ENCODE results near the gene KIFBP. TPM values are rescaled to one million over a fixed set of nuclear protein-coding genes. Genes with fewer than 3 reads are reported as not detected.

KIFBP gene
- total and polyA plus RNA-seq, 9 of the 15 experiments (the other 6 are each of a cell fraction or from before 2014, with no cell fraction given), result 5.6 to 23.2 (median 14.8) TPM

GRCh38 chr10:68957284-68957615 is 31.4 kb upstream of the KIFBP start:
- peaks cover 79% of the 10 kb centered on the region for H3K79me2 ChIP-seq (ENCODE audit: control insufficient read depth, insufficient read depth, low read length)
- peak overlapping the region; percentile 97 for H3K4me2 ChIP-seq (ENCODE audit: insufficient read depth, low read length)
- peak overlapping the region; percentile 85 to 99 for H3K9ac ChIP-seq (ENCODE audit: insufficient read depth in 1 of 2, low read depth in 2 of 2, low read length in 2 of 2)
- FAIRE-seq (no peak), DNase-seq (ENCODE audit: extremely low read depth in 1 of 4, low spot score in 3 of 4) (no peak), ATAC-seq (peak; percentile 5)
- H3K27me3 ChIP-seq (ENCODE audit: control insufficient read depth in 2 of 2, insufficient read depth in 2 of 2, low read length in 2 of 2), result no peaks in the 10 kb centered on the region
- H3K27ac ChIP-seq (ENCODE audit: extremely low read depth, low read depth, low read length), result peak overlapping the region; percentile 95
- 2% methylated on average over 7 of the region's 7 CpGs for WGBS (ENCODE audit: insufficient coverage, low coverage, missing lambda C conversion rate)
- H4K20me1 ChIP-seq (replicated peaks; ENCODE audit: control insufficient read depth, insufficient read depth, low read length), result peaks cover 28% of the 10 kb centered on the region; the same call in 1 of the 2 replicates
- ChIA-PET CTCF (ENCODE audit: low intra/inter-chr PET ratio) (no interaction called here), POLR2A (interaction anchor here (0.7 to 8.6 kb wide), 9 partner anchors 8 to 549 kb away, joined by 3 to 99 read pairs (median 10); no protein-coding TSS in a partner anchor)
- H3K4me1 ChIP-seq (replicated peaks in 1 of 2; ENCODE audit: control insufficient read depth in 2 of 2, insufficient read depth in 2 of 2, low read length in 2 of 2), result peaks cover 22% of the 10 kb centered on the region in 2 experiments; a peak in 4 of 5 replicates
- peak overlapping the region; percentile 93 for H3K4me3 ChIP-seq
- in situ Hi-C loops (cut with MboI) (no loop called here), intact Hi-C loops (cut with micrococcal nuclease) (loop anchor here (2.0 kb wide), 1 partner anchor 132 kb away; the partner anchor contains the start of gene SRGN)
- no TSS peak for BruUV-seq (replicated peaks)
- H2AFZ ChIP-seq (ENCODE audit: low read depth, low read length), result no peak overlapping the region
- peaks cover 52% of the 10 kb centered on the region for H3K36me3 ChIP-seq (ENCODE audit: control insufficient read depth, insufficient read depth, low read length)
- no peaks in the 10 kb centered on the region for H3K9me3 ChIP-seq (replicated peaks; ENCODE audit: control insufficient read depth, insufficient read depth, low read depth, low read length)
- no peaks in the 10 kb centered on the region for H3K9me1 ChIP-seq (ENCODE audit: control insufficient read depth, insufficient read depth, low read length)
- TF ChIP-seq EWSR1 (IDR thresholded peaks at IDR 0.05; ENCODE audit: borderline replicate concordance, low read depth, partially characterized antibody) (no peak), ZNF780A (CRISPR knock-in tag; IDR thresholded peaks at IDR 0.05) (no peak), ADNP (tag; IDR thresholded peaks at IDR 0.05) (0 out of 2 replicates have a peak, but pooled peaks have one; percentile 3), TEAD2 (tag; IDR thresholded peaks at IDR 0.05) (no peak), CEBPG (CRISPR knock-in tag; IDR thresholded peaks at IDR 0.05) (peak; percentile 65; the same call in 1 of the 2 replicates), CEBPG (tag; conservative IDR thresholded peaks at IDR 0.05 in 1 of 2, IDR thresholded peaks at IDR 0.05 in 1 of 2) (peak in 1 of 2 experiments; percentile 57; a peak in 3 of 4 replicates), CBFB (CRISPR knock-in tag; IDR thresholded peaks at IDR 0.05) (no peak), CEBPB (tag; IDR thresholded peaks at IDR 0.05) (peak; percentile 68), LARP7 (IDR thresholded peaks at IDR 0.05) (no peak), HNRNPL (IDR thresholded peaks at IDR 0.05; ENCODE audit: low read depth, low read length) (no peak), FOXJ2 (tag; IDR thresholded peaks at IDR 0.05) (no peak), ZNF197 (CRISPR knock-in tag; IDR thresholded peaks at IDR 0.05; ENCODE audit: low read depth) (no peak), KDM1A (IDR thresholded peaks at IDR 0.05) (peak in 1 of 2 experiments; percentile 50; a peak in 1 of 4 replicates), ZNF707 (CRISPR knock-in tag; conservative IDR thresholded peaks at IDR 0.05) (no peak), NR2C1 (IDR thresholded peaks at IDR 0.05) (peak; percentile 22; the same call in 1 of the 2 replicates), NR2C1 (tag; IDR thresholded peaks at IDR 0.05) (no peak), HIVEP1 (CRISPR knock-in tag; IDR thresholded peaks at IDR 0.05) (no peak)
- TF ChIP-seq, protein P1, sequence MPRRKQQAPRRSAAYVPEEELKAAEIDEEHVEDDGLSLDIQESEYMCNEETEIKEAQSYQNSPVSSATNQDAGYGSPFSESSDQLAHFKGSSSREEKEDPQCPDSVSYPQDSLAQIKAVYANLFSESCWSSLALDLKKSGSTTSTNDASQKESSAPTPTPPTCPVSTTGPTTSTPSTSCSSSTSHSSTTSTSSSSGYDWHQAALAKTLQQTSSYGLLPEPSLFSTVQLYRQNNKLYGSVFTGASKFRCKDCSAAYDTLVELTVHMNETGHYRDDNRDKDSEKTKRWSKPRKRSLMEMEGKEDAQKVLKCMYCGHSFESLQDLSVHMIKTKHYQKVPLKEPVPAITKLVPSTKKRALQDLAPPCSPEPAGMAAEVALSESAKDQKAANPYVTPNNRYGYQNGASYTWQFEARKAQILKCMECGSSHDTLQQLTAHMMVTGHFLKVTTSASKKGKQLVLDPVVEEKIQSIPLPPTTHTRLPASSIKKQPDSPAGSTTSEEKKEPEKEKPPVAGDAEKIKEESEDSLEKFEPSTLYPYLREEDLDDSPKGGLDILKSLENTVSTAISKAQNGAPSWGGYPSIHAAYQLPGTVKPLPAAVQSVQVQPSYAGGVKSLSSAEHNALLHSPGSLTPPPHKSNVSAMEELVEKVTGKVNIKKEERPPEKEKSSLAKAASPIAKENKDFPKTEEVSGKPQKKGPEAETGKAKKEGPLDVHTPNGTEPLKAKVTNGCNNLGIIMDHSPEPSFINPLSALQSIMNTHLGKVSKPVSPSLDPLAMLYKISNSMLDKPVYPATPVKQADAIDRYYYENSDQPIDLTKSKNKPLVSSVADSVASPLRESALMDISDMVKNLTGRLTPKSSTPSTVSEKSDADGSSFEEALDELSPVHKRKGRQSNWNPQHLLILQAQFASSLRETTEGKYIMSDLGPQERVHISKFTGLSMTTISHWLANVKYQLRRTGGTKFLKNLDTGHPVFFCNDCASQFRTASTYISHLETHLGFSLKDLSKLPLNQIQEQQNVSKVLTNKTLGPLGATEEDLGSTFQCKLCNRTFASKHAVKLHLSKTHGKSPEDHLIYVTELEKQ (CRISPR knock-in tag; IDR thresholded peaks at IDR 0.05), result no peak
- TF ChIP-seq, protein P2, sequence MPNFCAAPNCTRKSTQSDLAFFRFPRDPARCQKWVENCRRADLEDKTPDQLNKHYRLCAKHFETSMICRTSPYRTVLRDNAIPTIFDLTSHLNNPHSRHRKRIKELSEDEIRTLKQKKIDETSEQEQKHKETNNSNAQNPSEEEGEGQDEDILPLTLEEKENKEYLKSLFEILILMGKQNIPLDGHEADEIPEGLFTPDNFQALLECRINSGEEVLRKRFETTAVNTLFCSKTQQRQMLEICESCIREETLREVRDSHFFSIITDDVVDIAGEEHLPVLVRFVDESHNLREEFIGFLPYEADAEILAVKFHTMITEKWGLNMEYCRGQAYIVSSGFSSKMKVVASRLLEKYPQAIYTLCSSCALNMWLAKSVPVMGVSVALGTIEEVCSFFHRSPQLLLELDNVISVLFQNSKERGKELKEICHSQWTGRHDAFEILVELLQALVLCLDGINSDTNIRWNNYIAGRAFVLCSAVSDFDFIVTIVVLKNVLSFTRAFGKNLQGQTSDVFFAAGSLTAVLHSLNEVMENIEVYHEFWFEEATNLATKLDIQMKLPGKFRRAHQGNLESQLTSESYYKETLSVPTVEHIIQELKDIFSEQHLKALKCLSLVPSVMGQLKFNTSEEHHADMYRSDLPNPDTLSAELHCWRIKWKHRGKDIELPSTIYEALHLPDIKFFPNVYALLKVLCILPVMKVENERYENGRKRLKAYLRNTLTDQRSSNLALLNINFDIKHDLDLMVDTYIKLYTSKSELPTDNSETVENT (CRISPR knock-in tag; IDR thresholded peaks at IDR 0.05), result no peak

All from K562 (cell line).